Activated CD8-positive, alpha-beta memory T cell treated with anti-CD3 and anti-CD28 coated beads, Interleukin-2, amount 50 U/mL, for 24 hours (primary cell): ENCODE measurements around the gene ITGA2.
A peak's percentile ranks its signal among the peaks of the same experiment; 100 is the strongest.
"Not testable (repeated sequence)": the region's sequence is repeated elsewhere in the genome, so short reads cannot be mapped to it uniquely, and the experiment has no call there.

Experiments
- DNase-seq: peaks from one replicate; pipeline ENCODE4 v3.0.0-alpha.2; 2020; ENCODE audit errors: extremely low read depth

Gene ITGA2

GRCh38 chr5:53099546-53099945 lies 110.4 kb downstream of the ITGA2 start:
- no peak for DNase-seq

GRCh38 chr5:53100606-53101005 lies 111.5 kb downstream of the ITGA2 start:
- no peak for DNase-seq

- DNase-seq = no peak
Measured at GRCh38 chr5:53105611-53106300, 116.6 kb downstream of the ITGA2 start.

- no peak for DNase-seq
Measured at GRCh38 chr5:53109056-53109442, 119.9 kb downstream of the ITGA2 start.

GRCh38 chr5:53109443-53110127 lies 120.4 kb downstream of the ITGA2 start, which contains the start of gene MOCS2:
TSS of gene MOCS2 (minus strand) at chr5:53109757. CDS start at chr5:53107174, 2,583 bp downstream.
- DNase-seq = peak; percentile 76

- DNase-seq = no peak
Measured at GRCh38 chr5:53110156-53110555, 121.0 kb downstream of the ITGA2 start.

- DNase-seq = no peak
Measured at GRCh38 chr5:53111139-53111538, 122.0 kb downstream of the ITGA2 start.

GRCh38 chr5:53112307-53112706 lies 123.2 kb downstream of the ITGA2 start:
- not testable (repeated sequence) for DNase-seq

- no peak for DNase-seq
Measured at GRCh38 chr5:53112909-53113308, 123.8 kb downstream of the ITGA2 start.

GRCh38 chr5:53113947-53114346 lies 124.8 kb downstream of the ITGA2 start:
- DNase-seq = no peak

GRCh38 chr5:53114988-53115387 lies 125.8 kb downstream of the ITGA2 start:
- no peak for DNase-seq

- DNase-seq = no peak
Measured at GRCh38 chr5:53116597-53116996, 127.4 kb downstream of the ITGA2 start.

- no peak for DNase-seq
Measured at GRCh38 chr5:53118879-53119278, 129.7 kb downstream of the ITGA2 start.

- no peak for DNase-seq
Measured at GRCh38 chr5:53120165-53120564, 131.0 kb downstream of the ITGA2 start.

GRCh38 chr5:53123702-53124101 lies 134.6 kb downstream of the ITGA2 start:
- DNase-seq = no peak

GRCh38 chr5:53126521-53126920 lies 137.4 kb downstream of the ITGA2 start:
- DNase-seq = no peak

- no peak for DNase-seq
Measured at GRCh38 chr5:53127107-53127506, 138.0 kb downstream of the ITGA2 start.

- no peak for DNase-seq
Measured at GRCh38 chr5:53128481-53128880, 139.3 kb downstream of the ITGA2 start.

GRCh38 chr5:53130266-53130665 lies 141.1 kb downstream of the ITGA2 start:
- DNase-seq = no peak

- no peak for DNase-seq
Measured at GRCh38 chr5:53133020-53133419, 143.9 kb downstream of the ITGA2 start.
